GM19468 (cell line): Measurements from ENCODE around the gene ATG13.
A peak's percentile ranks its signal among the peaks of the same experiment; 100 is the strongest.
"Not testable (repeated sequence)": the region's sequence is repeated elsewhere in the genome, so short reads cannot be mapped to it uniquely, and the experiment has no call there.

Experiments
- ATAC-seq: cut with Tn5 transposase; IDR thresholded peaks from one replicate; pipeline ENCODE4 v1.9.1; 2021; ENCODE audit warnings: mild to moderate bottlenecking, moderate library complexity, moderate number of reproducible peaks; ENCODE audit not compliant: unreplicated experiment; ENCODE audit errors: extremely low read depth

ATG13 gene

DNA sequence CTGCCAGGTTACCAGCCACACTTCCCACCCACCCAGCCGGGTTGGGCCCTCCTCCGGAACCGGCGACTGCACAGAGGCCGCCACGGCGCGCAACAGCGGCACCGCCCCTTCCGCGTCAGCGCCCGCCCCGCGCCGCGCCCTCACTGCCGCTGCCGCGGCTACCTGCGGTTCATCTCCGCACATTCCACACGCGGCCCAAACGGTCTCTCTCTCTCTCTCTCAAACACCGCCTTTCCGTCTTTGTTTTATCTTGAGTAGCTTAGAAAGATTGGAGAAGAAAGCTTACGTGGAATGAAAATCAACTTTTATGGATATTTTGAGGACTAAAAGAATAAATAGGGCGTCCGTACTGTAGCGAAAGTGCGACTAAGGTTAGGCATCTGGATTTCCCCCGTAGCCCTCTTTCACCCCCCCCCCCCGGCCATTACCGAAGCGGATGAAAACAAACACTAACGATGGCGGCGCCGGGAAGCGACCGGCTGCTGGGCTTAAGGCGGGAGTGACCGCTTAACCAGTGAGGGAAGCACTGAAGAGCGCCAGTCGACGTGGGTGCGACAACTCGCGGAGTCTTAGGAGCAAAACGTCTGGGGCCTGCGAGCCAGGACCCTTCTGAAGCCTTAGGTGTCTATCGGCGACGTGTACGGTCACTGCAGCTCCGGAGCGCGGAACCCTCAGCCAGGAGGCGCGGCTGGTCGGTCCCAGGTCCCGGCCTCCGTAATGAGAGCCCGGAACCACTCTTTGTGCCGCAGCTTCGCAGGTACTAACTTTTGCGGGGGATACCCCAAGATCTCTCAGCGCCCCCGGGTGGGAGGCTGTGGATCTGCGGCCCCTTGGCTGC, at the start of gene ATG13, which contains the start of gene HARBI1:
Gene ATG13 (plus strand): TSS at position 420 of the 838 bp plus-strand sequence. CDS start 26,739 bp downstream, outside the sequence.
Gene HARBI1 (minus strand): TSS at position 94 of the 838 bp plus-strand sequence. CDS start 990 bp downstream, outside the sequence.
- ATAC-seq = peak; percentile 87

DNA sequence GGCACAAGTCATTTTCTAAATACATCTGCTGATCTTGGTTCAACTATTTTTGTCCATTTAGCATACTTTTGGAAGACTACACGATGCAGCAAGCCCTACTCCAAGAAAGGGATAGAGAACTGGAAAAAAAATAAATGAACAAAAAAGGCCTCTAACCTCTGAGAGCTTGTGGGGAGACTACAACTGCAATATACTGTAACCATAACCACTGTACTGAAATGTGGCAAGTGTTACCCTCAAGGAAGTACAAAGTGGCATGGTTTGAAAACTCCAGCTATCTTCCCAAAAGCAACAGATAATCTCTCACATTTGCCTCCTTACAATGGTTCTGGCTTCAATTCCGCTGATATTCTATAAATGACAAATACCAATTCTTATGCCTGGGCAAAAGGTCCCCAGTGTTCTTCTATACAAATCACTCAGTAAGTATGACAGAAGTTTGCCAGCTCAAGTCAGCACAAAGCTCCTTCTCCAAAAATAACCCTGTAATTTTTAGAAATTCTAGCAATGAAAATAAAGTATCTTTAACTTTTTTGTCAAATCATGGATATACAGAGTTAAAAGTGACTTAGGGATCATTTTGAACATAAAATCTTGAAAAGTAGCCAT, 46.5 kb upstream of the ATG13 start:
- no peak for ATAC-seq

GRCh38 chr11:46574656-46575055, 42.7 kb upstream of the ATG13 start:
- ATAC-seq = no peak

- no peak for ATAC-seq
Observed at GRCh38 chr11:46577058-46577457, 40.3 kb upstream of the ATG13 start.

GRCh38 chr11:46582588-46582987, 34.8 kb upstream of the ATG13 start:
- ATAC-seq = no peak

GRCh38 chr11:46583513-46583912, 33.8 kb upstream of the ATG13 start:
- not testable (repeated sequence) for ATAC-seq

DNA sequence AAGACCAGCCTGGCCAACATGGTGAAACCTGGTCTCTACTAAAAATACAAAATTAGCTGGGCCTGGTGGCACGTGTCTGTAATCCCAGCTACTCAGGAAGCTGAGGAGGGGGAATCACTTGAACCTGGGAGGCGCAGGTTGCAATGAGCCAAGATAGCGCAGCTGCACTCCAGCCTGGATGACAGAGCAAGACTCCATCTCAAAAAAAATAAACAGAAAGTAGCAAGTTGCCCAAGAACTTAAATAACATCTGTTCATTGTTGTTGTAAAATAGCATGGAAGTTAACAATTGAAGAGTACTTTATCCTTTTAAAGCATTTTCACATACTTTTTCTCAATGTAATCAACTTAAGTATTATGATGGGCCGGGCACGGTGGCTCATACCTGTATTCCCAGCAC, 29.2 kb upstream of the ATG13 start:
- ATAC-seq = no peak

DNA sequence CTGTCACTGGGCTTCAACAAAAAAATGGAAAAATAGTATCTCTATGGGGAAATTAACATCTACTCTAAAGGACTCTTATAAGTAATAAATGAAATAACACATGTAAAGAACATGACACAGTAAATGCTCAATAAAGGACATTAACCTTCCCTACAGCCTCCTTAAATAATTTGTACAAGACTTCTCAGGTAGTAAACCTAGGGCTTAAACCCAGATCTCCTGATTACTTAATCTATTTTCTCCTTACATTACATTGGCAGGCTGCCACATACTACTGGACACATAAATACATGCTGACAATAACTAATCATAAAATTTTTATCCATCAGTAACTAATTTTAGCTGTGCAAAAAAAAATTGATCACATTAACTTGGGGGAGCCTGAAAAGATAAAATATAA, 28.4 kb upstream of the ATG13 start:
- ATAC-seq = no peak

- ATAC-seq = no peak
Observed at GRCh38 chr11:46590740-46591605, 26.4 kb upstream of the ATG13 start.

DNA sequence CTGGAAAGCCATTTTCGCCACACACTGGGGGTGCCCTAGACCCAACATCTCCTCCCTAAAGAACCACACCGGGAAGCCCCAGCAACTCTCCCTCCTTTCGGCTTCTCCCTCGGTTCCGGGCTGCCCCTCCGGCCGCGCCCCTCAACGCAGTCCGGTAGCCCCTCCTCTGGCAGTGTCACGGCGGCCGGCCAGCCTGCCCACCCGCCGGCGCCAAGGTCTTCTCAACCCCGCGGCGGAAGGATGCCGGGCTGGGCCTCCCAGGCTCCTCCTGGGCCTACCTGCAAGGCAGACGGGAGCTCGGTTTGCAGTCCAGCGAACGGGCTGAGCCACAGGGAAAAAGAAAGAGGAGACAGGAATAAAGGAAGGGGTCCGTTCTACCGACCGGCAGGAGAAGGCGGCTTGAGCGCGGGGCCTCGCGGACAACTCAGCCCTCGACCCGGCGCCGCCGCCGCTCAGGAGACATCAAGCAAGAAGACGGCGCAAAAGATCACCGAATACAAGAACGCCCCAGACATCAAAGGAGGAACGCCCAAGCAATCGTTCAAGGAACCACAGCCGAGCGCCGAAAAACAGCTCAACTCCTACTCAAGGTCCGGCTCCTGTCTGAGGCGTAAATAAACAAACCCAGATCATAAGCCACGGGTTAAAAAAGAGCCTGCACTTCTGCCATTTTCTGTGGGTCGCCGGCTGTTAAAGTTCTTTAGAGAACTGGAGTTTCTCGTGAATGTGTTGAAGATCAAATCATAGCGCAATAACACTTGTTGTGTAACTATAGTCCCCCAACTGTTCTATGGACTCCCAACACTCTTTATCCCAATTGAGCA, 23.6 kb upstream of the ATG13 start, which contains the start of gene AMBRA1:
Gene AMBRA1 (minus strand): TSS at position 474 of the 824 bp plus-strand sequence. CDS start 45,643 bp downstream, outside the sequence.
- ATAC-seq = peak; percentile 67

DNA sequence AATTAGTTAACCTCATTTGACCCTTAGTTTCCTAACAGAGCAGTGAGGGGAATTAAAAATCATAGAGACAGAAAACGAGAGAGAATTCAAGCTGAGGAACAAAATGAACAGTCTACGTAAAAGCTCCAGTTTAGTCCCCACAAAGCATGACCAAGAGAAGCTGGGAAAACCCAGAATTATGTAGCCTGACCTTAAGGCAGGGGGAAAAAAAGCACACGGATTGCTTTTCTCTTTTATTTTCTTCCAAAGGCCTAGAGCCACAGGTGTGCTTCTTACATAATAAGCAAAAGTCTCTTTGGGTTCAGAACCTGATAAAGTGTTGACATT, 23.0 kb upstream of the ATG13 start:
- no peak for ATAC-seq

GRCh38 chr11:46594785-46595184, 22.6 kb upstream of the ATG13 start:
- no peak for ATAC-seq

- no peak for ATAC-seq
Observed at GRCh38 chr11:46597155-46597554, 20.2 kb upstream of the ATG13 start.

GRCh38 chr11:46597609-46598219, 19.6 kb upstream of the ATG13 start:
- no peak for ATAC-seq

DNA sequence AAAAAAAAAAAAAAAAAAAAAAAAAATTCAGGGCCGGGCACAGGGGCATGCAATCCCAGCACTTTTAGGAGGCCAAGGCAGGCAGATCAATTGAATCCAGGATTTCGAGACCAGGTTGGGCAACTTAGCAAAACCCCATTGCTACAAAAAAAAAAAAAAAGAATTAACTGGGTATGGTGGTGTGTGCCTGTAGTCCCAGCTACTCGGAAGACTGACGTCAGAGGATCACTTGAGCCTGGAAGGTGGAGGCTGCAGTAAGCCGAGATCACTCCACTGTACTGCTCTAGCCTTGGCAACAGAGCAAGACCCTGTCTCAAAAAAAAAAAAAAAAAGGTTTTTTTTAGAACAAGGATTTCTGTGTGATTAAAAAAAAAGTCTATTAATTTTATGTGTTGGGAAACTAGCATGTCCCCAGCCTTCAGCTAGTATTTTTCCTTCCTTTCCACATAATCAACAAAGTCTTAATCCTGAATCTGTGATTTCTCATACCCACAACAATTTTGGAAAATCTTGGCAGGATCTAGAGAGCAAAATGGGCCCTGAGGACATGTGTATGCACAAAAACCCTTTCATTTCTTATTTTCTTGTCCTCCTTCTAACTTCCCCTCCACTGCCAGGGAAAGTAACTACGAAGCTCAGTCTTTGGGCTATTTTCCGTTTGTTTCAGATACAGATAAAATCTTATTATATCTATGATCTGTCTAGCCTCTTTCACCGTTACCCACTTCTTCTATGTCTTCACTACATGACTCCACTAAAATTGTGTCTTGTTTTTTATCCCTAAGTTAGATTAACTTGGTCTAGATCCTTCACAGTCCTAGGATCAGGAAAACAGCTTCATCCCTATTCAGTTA, 17.8 kb upstream of the ATG13 start:
- no peak for ATAC-seq

GRCh38 chr11:46600194-46600960, 17.0 kb upstream of the ATG13 start:
- no peak for ATAC-seq

DNA sequence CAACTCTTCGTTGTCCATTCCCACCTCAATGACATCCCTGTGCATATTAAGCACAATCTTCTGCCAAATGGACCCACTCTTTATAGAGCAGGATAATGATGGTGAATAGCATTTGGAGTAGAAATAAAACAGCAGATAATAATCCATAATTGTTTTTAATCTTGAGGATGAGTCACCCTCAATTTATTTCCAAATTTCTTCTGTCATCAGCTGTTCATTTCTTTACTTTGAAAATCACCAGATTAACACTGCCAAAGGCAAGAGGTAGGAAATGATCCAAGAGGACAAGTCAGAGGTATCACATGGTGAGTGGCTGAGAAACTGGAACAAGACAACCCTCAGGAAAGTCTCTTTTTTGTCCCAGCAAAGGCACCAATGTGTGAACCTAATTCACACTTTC, 16.2 kb upstream of the ATG13 start:
- ATAC-seq = no peak
